DND-41 (cell line): Measurements from ENCODE around the gene ITGA8.

ENCODE experiments used
- EZH2 ChIP-seq: IDR thresholded peaks from 3 replicates; pipeline ENCODE4 v1.6.1; 2012; ENCODE audit warnings: borderline replicate concordance, low read depth, mild to moderate bottlenecking, moderate library complexity, low read length, inconsistent platforms; ENCODE audit not compliant: severe bottlenecking
- TF ChIP-seq, protein P1 (sequence below): IDR thresholded peaks from 2 replicates; pipeline ENCODE4 v1.5.1; 2012; ENCODE audit warnings: borderline replicate concordance, low read length, moderate library complexity, mild to moderate bottlenecking; ENCODE audit not compliant: poor library complexity, severe bottlenecking; ENCODE audit errors: extremely low read depth

DNA sequence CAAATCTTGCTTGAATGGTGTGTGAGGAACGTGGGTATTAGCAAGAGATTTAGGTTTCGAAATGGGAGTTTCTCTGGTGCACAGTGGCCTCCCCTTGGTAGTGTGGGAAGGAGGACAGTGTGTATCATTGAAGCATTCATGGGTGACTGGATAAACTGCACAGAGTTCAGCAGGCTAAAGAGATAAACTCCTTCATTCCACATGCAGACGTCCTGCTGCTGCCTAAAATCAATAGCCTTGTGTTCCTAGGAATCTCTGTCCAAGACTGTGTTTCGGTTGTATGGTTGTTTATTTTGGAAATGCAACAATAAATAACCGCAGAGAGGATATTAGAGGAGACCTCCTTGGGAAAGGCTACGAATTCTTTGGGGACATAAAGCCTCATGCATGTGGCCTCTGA, 247.7 kb downstream of the ITGA8 start:
- TF ChIP-seq, protein P1, sequence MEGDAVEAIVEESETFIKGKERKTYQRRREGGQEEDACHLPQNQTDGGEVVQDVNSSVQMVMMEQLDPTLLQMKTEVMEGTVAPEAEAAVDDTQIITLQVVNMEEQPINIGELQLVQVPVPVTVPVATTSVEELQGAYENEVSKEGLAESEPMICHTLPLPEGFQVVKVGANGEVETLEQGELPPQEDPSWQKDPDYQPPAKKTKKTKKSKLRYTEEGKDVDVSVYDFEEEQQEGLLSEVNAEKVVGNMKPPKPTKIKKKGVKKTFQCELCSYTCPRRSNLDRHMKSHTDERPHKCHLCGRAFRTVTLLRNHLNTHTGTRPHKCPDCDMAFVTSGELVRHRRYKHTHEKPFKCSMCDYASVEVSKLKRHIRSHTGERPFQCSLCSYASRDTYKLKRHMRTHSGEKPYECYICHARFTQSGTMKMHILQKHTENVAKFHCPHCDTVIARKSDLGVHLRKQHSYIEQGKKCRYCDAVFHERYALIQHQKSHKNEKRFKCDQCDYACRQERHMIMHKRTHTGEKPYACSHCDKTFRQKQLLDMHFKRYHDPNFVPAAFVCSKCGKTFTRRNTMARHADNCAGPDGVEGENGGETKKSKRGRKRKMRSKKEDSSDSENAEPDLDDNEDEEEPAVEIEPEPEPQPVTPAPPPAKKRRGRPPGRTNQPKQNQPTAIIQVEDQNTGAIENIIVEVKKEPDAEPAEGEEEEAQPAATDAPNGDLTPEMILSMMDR, result no peak
- TF ChIP-seq EZH2, result no peak
